IMR-90 (cell line): ENCODE measurements around the gene CPA5.

Experiments used
- BHLHE40 ChIP-seq: fragments of 150-350 bp; IDR thresholded peaks from 2 replicates; pipeline ENCODE4 v1.6.1; 2016; ENCODE audit warnings: mild to moderate bottlenecking, low read depth, low read length
- CEBPB ChIP-seq: IDR thresholded peaks from 2 replicates; pipeline ENCODE4 v1.6.1; 2012; ENCODE audit warnings: low read depth, low read length, improper control_type of control experiment
- CHD1 ChIP-seq: IDR thresholded peaks from 2 replicates; pipeline ENCODE4 v1.6.1; 2012; ENCODE audit warnings: low read depth, low read length, improper control_type of control experiment
- CTCF ChIP-seq: conservative IDR thresholded peaks from 2 replicates; pipeline ENCODE4 v1.5.1; 2012; ENCODE audit warnings: mild to moderate bottlenecking, low read depth, low read length, improper control_type of control experiment
- FOS ChIP-seq: fragments of 150-350 bp; IDR thresholded peaks from 2 replicates; pipeline ENCODE4 v1.6.1; 2016; ENCODE audit warnings: low read depth, low read length
- MXI1 ChIP-seq: IDR thresholded peaks from 2 replicates; pipeline ENCODE4 v1.6.1; 2012; ENCODE audit warnings: low read depth, mild to moderate bottlenecking, low read length, moderate library complexity, borderline replicate concordance
- POLR2A ChIP-seq: IDR thresholded peaks from 2 replicates; pipeline ENCODE4 v1.6.1; 2012; ENCODE audit warnings: mild to moderate bottlenecking, low read depth, low read length
- RAD21 ChIP-seq: IDR thresholded peaks from 2 replicates; pipeline ENCODE4 v1.6.1; 2012; ENCODE audit warnings: low read length, improper control_type of control experiment
- RCOR1 ChIP-seq: IDR thresholded peaks from 2 replicates; pipeline ENCODE4 v1.6.1; 2012; ENCODE audit warnings: mild to moderate bottlenecking, low read length, improper control_type of control experiment; ENCODE audit not compliant: insufficient replicate concordance
- RFX5 ChIP-seq: IDR thresholded peaks from 2 replicates; pipeline ENCODE4 v1.8.0; 2012; ENCODE audit warnings: low read depth, mild to moderate bottlenecking, low read length, moderate library complexity
- TF ChIP-seq, protein P1 (sequence below): fragments of 150-350 bp; IDR thresholded peaks from 2 replicates; pipeline ENCODE4 v1.6.1; 2017; ENCODE audit warnings: mild to moderate bottlenecking, antibody characterized with exemption, low read length, low read depth

- TF ChIP-seq RAD21 = no peak
- no peak for TF ChIP-seq CTCF
- no peak for TF ChIP-seq POLR2A
- no peak for TF ChIP-seq BHLHE40
- TF ChIP-seq RCOR1 = no peak
- TF ChIP-seq CHD1 = no peak
- no peak for TF ChIP-seq CEBPB
- no peak for TF ChIP-seq MXI1
- TF ChIP-seq, protein P1, sequence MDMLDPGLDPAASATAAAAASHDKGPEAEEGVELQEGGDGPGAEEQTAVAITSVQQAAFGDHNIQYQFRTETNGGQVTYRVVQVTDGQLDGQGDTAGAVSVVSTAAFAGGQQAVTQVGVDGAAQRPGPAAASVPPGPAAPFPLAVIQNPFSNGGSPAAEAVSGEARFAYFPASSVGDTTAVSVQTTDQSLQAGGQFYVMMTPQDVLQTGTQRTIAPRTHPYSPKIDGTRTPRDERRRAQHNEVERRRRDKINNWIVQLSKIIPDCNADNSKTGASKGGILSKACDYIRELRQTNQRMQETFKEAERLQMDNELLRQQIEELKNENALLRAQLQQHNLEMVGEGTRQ = no peak
- TF ChIP-seq FOS = no peak
- TF ChIP-seq RFX5 = no peak
Measured at GRCh38 chr7:130369831-130370550, 25.4 kb downstream of the CPA5 start.
